GM04504 (cell line): ENCODE data around the gene ASPHD2.
"Not testable (repeated sequence)": the region's sequence is repeated elsewhere in the genome, so short reads cannot be mapped to it uniquely, and the experiment has no call there.

Experiments used
- DNase-seq: peaks from one replicate; pipeline ENCODE4 v3.0.0-alpha.2; 2012; ENCODE audit warnings: low read depth

Gene ASPHD2, protein sequence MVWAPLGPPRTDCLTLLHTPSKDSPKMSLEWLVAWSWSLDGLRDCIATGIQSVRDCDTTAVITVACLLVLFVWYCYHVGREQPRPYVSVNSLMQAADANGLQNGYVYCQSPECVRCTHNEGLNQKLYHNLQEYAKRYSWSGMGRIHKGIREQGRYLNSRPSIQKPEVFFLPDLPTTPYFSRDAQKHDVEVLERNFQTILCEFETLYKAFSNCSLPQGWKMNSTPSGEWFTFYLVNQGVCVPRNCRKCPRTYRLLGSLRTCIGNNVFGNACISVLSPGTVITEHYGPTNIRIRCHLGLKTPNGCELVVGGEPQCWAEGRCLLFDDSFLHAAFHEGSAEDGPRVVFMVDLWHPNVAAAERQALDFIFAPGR

GRCh38 chr22:26428515-26429457 lies at the start of gene ASPHD2:
ASPHD2 (plus strand) TSS chr22:26429260; CDS start chr22:26433616, 4,356 bp downstream.
- DNase-seq = peak; percentile 23

- no peak for DNase-seq
Measured at GRCh38 chr22:26380072-26380830, 48.8 kb upstream of the ASPHD2 start.

DNA sequence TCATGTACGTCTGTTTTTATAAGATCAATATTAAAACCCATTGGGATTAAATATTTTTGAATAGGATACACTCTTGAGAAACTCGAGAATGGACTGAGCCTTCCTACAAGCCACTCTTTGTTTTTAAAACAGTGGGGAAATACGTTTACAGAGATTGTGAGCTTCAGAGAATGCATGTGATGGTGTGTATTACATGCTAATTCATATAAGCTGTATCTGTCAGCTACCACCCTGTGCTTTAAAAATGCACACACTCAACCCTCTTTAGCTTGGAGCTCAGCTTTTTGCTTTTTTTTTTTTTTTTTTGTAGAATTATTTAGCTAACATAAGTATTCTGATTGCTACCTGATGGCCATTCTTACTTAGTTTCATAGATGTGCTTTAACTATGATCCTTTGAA lies 46.3 kb upstream of the ASPHD2 start:
- no peak for DNase-seq

- no peak for DNase-seq
Measured at GRCh38 chr22:26383968-26384556, 45.0 kb upstream of the ASPHD2 start.

DNA sequence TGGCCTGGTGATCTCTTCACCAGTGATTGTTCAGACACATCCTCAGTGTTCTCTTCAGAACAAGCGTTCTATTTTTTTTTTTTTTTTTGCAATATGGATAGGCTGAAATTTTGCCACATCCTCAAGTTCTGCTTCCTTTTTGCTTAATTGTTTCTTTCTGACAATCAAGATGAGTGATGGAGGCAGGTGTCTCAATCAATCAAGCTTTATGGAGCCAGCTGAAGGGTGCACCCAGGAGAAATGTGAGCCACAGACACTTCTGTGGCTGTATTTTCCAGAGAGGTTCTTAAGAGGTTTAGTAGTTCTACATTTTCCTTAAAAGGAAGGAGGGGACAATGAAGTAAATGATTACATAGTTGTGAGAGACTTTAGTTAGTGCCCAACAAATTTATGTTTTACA lies 43.9 kb upstream of the ASPHD2 start:
- no peak for DNase-seq

- no peak for DNase-seq
Measured at GRCh38 chr22:26389125-26389524, 39.9 kb upstream of the ASPHD2 start.

DNA sequence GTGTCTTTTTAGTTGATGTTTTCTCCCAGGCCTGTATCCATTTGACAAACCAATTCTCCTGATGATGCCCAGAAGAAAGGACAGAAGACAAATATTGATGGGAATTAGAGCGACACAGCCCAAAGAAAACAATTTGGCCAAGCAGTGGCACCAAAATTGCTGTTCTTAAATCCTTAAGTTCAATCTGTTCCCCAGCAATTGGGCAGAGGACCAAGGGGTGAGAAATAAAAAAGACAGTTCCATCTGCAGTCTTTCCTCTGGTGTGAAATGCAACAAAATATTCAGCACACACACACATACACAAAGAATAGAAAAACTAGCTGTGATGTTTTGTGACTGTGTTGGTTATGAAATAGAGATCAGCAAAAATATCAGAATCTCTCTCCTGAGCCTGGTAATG lies 38.0 kb upstream of the ASPHD2 start:
- DNase-seq = no peak

- DNase-seq = no peak
Measured at GRCh38 chr22:26391623-26392022, 37.4 kb upstream of the ASPHD2 start.

GRCh38 chr22:26393929-26394328 lies 35.1 kb upstream of the ASPHD2 start:
- DNase-seq = no peak

- DNase-seq = no peak
Measured at GRCh38 chr22:26394777-26395176, 34.3 kb upstream of the ASPHD2 start.

- DNase-seq = no peak
Measured at GRCh38 chr22:26395926-26396325, 33.1 kb upstream of the ASPHD2 start.

DNA sequence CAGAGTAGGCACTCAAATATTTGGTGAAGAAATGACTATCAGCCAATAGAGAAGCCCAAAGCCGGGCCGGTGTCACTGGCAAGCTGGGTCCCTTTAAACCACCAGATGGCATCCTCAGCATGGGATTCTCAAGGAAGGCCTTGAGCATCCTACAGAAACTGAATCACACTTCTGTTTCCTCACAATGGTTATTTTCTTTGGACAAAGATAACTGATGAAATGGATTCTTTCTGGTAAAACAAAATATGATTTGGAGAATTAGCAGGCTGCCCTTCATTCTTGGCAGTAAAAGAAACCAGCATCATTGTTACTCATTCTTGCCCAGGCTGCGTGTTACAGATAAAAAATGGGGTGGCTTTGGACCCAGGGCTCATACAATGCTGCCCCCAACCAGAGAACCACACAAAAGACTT lies 30.3 kb upstream of the ASPHD2 start:
- DNase-seq = peak; percentile 38

- no peak for DNase-seq
Measured at GRCh38 chr22:26399289-26399688, 29.8 kb upstream of the ASPHD2 start.

- no peak for DNase-seq
Measured at GRCh38 chr22:26401726-26402125, 27.3 kb upstream of the ASPHD2 start.

DNA sequence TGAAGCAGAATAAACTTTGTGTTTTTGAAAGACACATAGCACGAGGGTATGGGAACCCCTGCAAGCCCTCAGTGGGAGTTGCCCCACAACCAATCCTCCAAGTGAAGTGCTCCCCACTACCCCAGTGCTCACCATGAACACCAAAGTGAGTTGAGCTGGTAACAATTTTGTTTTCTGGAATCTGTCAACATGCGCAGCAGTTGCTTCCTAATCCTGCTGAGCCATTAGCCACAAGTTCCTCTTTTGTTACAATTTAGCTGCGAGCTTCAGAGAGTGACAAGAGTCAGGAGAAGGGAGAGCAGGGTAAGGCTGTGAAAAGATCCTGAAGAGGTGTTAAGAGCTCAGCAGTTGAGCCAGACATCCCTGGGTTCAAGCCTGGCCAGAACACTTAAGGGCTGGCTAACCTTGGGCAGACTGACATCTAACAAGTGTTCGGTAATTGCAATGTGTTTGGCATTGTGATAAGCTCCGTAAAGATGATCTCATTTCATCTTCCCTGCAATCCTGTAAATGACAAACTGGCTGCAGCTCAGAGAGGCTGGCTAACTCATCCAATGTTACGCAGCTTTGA lies 24.1 kb upstream of the ASPHD2 start:
- no peak for DNase-seq

DNA sequence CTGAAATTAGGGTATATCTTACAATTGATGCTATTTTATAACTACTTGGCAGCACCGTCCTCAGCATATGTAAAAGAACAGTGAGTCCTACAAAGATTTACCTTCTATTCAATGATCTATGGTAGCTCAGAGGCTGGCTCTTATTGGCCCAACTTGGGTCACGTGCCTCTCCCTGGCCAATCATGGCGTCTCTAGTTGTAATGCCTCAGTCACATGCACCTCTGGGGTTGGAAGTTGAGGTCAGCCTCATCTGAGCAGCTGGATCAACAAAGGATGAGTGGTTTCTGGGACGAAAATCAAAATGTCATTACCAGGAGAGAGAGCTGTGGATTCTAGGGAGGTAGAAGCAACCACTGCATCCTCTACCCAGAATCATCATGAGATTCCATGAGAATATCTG lies 22.9 kb upstream of the ASPHD2 start:
- no peak for DNase-seq

DNA sequence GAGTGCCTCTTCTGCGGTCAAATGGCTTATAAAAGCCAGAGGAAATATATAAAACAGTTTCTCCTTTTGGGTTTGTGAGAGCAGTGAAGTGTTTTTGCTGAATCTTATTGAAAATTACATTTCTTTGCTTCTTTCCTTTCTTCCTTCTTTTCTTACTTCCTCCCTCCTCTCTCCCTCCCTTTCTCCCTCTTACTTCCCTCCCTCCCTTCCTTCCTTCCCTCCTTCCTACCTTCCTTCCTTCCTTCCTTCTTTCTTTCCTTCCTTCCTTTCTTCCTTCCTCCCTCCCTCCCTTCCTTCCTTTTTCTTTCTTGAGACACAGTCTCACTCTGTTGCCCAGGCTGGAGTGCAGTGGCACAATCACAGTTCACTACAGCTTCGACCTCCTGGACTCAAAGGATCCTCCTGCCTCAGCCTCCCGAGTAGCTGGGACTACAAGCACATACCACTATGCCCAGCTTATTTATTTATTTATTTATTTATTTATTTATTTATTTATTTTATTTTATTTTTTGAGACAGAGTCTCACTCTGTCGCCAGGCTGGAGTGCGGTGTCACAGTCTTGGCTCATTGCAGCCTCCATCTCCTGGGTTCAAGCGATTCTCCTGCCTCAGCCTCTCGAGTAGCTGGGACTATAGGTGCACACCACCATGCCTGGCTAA lies 20.4 kb upstream of the ASPHD2 start:
- not testable (repeated sequence) for DNase-seq

DNA sequence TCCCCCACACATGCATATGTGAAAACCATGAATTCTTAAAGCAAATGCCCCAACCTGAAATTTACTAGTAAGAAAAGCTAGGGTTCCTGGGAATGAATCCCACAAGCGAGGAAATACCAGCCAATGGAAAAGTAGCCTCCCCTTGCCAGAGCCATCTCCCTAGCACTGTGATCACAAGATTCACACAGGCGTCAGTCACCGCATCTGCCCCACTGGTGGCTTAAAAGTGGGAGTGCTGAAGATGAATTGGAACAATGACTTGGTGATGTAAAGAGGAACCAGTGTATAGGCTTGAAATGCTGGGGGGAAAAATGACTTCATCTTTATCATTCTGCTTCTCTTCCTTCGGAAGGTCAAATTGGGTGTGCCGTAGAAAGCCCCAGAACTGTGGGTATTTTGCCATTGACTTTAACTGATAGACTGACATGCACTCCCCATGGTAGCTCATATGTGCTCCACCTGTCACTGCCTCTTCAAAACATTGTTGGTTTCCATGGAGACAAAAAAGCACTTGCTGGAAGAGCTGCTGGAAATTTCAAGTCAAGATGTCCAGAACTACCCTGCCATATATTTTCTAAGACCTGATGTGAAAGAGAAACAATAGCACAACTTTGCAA lies 19.2 kb upstream of the ASPHD2 start:
- no peak for DNase-seq

DNA sequence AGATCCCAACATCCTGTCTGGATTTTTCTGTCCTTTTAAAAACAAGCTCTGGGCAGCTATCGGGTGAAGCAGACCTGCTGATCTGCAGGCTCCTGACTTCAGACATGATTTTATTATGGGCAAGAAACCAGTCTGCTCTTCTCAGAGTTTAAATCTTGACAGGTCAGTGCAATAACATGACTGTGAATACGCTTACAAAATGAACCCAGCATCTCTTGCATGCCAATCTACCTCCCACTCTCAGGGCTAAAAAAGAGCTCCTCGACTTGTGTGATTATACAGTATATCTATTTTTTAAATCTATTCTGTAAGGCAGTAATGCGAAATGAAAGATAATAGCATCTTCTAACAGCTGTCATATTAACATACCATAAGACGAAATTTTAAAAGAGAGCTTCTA lies 18.7 kb upstream of the ASPHD2 start:
- DNase-seq = no peak

DNA sequence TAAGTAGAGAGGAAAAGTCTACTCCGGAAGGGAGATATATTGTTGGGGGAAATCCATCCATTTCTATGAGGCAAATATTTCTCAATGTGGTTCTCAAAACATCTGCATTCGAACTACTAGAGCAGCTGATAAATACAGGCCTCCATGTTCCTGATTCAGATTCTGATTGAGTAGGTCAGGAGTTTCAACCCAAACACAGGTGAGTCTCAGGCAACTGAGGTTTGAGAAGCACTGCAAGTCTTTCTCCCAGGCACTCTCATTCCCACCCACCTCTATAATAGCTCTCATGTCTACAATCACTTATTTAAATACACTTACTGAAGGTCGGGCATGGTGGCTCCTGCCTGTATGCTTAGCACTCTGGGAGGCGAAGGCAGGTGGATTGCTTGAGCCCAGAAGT lies 14.7 kb upstream of the ASPHD2 start:
- no peak for DNase-seq

GRCh38 chr22:26416256-26416655 lies 12.8 kb upstream of the ASPHD2 start:
- DNase-seq = no peak
